Large intestine (tissue), 3 donors: Measurements from ENCODE around the gene GRIP1. TPM values are rescaled to one million over a fixed set of nuclear protein-coding genes. Genes with fewer than 3 reads are reported as not detected.

Experiments
- DNase-seq, 2 donors: peaks; one replicate each; pipeline versions ENCODE4 v3.0.0 to v3.0.0-alpha.2; 2013
- H3K27ac ChIP-seq: one replicate; pipeline ENCODE4 v1.5.1; 2013; ENCODE audit warnings: low read length
- H3K27me3 ChIP-seq: 2 replicates; pipeline ENCODE4 v1.6.1; 2013; ENCODE audit warnings: low read length; ENCODE audit not compliant: control insufficient read depth, insufficient read depth
- H3K36me3 ChIP-seq: 2 replicates; pipeline ENCODE4 v1.6.1; 2013; ENCODE audit warnings: low read length; ENCODE audit not compliant: control insufficient read depth, insufficient read depth
- H3K4me1 ChIP-seq: one replicate; pipeline ENCODE4 v1.6.1; 2013; ENCODE audit warnings: low read length; ENCODE audit not compliant: control insufficient read depth, insufficient read depth
- H3K4me3 ChIP-seq: one replicate; pipeline ENCODE4 v1.5.1; 2013; ENCODE audit warnings: low read length
- H3K9me3 ChIP-seq: one replicate; pipeline ENCODE4 v1.6.1; 2013; ENCODE audit warnings: mild to moderate bottlenecking, low read depth, low read length, moderate library complexity; ENCODE audit not compliant: control insufficient read depth
- WGBS: methylation state at CpG from one replicate; pipeline ENCODE4 v1.1.5; 2013; ENCODE audit warnings: low lambda C conversion rate; ENCODE audit not compliant: insufficient coverage; 5-methylcytosine and 5-hydroxymethylcytosine counted together
- polyA plus RNA-seq: library from polyadenylated mRNA; unstranded; fragments of 120-200 nt; gene quantifications from one replicate; pipeline ENCODE4 v1.2.1, GENCODE V29; 2013

Gene GRIP1
- polyA plus RNA-seq, 1 donor: 6.7 TPM

DNA sequence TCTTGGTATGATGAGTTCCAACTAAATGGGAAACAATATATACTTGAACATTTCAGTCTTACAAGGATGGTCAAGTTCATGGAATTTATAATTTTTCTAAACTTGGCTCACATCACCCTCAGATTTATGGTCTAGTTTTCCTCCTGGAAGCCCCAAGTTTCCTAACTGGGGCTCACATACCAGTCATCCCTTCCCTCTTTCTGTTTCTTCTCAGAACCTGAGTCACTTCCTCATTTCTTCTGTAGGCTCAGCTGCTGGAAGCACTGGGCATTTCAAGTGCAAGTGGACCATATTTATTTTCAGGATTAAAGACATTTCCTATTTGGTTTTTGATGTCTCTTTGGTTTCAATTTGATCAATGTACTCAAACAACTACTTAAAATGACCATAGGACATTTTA lies 55.4 kb downstream of the GRIP1 start:
- Histone ChIP-seq H3K4me3 (no peak overlapping the region), H3K9me3 (no peaks in the 10 kb centered on the region), H3K27me3 (no peaks in the 10 kb centered on the region), H3K4me1 (no peaks in the 10 kb centered on the region), H3K36me3 (no peaks in the 10 kb centered on the region), H3K27ac (no peak overlapping the region)
- no peak for DNase-seq

DNA sequence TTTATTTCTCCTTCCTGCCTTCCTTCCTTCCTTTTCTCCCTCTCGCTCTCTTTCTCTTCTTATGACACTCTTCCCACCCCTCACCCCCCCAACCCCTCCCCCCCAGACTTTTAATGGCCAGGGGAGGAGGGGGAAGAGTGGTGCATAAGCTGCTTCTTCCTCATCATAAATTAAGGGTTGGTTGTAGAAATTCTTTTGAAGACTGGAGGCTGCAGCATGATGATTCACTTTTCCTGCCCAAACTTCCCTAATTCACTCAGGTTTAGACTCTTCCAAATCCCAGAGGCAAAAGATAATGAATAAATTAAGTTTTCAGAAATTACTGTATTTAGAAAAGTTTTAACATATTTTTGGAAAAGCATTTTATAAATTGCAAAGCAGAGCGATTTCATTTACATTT lies 58.2 kb downstream of the GRIP1 start:
- H3K4me1 ChIP-seq: no peaks in the 10 kb centered on the region
- no CpG with 5 or more reads among the region's 2 CpGs for WGBS
- no peak for DNase-seq

DNA sequence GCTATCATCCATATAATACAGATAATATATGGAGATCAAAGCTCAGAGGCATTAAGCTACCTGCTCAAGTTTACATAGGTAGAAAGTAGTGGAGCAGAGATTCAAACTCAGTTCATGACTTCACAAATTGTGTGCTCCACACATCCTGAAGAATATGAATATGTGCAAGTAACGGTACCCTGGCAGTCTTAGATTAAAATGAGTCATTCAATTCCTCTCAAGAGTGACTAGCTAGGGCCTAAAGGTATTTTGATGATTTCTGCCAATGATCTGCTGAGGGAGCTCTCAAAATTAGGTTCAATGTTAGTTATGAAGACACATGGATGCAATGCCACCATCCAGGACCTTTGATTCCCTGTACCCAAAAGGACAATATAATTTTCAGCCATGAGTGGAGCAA lies 58.9 kb downstream of the GRIP1 start:
- Histone ChIP-seq H3K36me3 (no peaks in the 10 kb centered on the region), H3K27me3 (no peaks in the 10 kb centered on the region), H3K4me1 (no peaks in the 10 kb centered on the region), H3K4me3 (no peak overlapping the region), H3K27ac (no peak overlapping the region), H3K9me3 (no peaks in the 10 kb centered on the region)
- no peak for DNase-seq
- WGBS: no CpG with 5 or more reads among the region's 1 CpG

More for the DNA sequence above, 58.2 kb downstream of the GRIP1 start:
- H3K4me3 ChIP-seq: no peak overlapping the region
- no peaks in the 10 kb centered on the region for H3K36me3 ChIP-seq
- H3K27me3 ChIP-seq: no peaks in the 10 kb centered on the region
- H3K9me3 ChIP-seq: no peaks in the 10 kb centered on the region
- H3K27ac ChIP-seq: no peak overlapping the region

DNA sequence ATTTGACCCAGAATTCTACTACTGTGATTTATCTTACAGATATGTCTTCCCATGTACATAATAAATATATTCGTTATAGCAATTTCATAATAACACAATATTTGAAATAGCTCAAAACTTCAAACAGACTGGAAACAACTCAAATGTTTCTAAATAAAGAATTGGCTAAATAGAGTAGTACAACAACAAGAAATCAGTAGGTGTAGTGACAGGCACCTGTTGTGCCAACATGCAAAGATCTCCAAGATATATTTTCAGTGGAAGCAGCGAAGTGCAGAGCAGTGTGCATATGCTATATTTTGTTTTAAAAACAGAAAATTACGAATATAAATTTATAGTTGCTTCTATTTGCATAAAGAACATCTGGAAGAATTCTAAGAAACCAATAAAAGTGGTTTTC lies 60.9 kb downstream of the GRIP1 start:
- Histone ChIP-seq H3K4me1 (no peaks in the 10 kb centered on the region), H3K9me3 (no peaks in the 10 kb centered on the region), H3K27ac (no peak overlapping the region), H3K36me3 (no peaks in the 10 kb centered on the region), H3K27me3 (no peaks in the 10 kb centered on the region), H3K4me3 (no peak overlapping the region)
- WGBS: 85% methylated on average over 3 of the region's 3 CpGs
- DNase-seq: no peak

DNA sequence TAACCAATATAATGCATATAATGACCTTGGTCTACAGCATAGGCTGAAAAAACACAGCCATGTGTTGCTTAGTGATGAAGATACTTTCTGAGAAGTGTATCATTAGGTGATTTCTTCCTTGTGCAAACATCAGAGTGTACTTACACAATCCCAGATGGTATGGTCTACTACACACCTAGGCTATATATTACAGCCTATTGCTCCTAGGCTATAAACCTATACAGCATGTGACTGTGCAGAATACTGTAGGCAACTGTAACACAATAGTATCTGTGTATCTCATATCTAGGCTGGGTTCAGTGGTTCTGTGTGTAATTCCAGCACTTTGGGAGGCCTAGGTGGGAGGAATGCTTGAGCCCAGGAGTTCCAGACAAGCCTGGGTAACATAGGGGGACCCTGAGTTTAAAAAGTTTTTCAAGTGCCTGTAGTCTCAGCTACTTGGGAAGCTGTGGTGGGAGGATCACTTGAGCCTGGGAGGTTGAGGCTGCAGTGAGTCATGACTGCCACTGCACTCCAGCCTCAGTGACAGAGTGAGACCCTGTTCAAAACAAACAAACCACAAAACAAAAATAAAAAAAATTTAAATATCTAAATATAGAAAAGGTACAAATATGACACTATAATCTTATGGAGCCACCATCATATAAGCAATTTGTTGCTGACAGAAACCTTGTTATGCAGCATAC lies 66.6 kb downstream of the GRIP1 start:
- DNase-seq: peak; percentile 46 to 75
- Histone ChIP-seq H3K27ac (peak overlapping the region; percentile 8), H3K27me3 (no peaks in the 10 kb centered on the region), H3K4me3 (no peak overlapping the region), H3K9me3 (no peaks in the 10 kb centered on the region), H3K4me1 (no peaks in the 10 kb centered on the region), H3K36me3 (no peaks in the 10 kb centered on the region)

DNA sequence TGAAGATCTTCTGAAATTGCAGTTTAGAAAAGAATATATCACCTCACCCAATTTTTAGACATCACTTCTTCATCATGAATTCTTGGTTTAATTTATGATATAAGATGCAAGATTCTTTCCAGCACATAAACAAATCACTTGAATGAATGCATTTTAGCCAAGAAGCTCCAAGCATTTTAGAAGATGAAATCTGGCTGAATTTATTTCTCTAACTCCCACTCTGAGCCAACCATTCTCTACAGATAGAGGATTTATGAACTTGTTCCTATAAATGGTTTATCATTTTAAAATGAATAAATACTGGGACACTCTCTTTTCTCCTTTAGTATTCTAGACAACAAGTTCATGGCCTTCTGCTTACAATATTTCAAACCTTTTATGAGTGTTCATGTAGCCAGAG lies 71.7 kb downstream of the GRIP1 start:
- H3K4me1 ChIP-seq: no peaks in the 10 kb centered on the region
- no peaks in the 10 kb centered on the region for H3K9me3 ChIP-seq

DNA sequence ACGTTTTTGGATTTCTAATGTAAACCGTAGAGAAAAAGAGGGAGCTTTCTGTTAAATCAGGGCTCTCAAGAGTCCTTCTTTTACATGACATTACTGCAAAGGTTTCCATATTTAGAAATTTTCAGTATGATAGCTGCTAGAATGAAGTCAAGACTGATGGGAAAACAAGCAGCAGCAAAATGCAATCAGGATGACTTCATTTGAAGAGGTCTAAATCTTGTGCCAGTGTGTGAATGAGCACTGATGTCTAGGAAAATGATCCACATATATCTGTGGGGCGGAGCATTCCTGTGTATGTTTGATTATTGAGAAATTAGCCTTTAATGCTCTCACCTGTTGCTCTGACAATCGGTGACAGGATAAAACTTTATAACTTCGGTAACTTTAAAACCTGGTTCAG lies 73.6 kb downstream of the GRIP1 start:
- H3K4me3 ChIP-seq: no peak overlapping the region
- H3K36me3 ChIP-seq: no peaks in the 10 kb centered on the region
- H3K9me3 ChIP-seq: no peaks in the 10 kb centered on the region
- no peak for DNase-seq
- H3K4me1 ChIP-seq: no peaks in the 10 kb centered on the region
- H3K27ac ChIP-seq: no peak overlapping the region
- no peaks in the 10 kb centered on the region for H3K27me3 ChIP-seq
- 50% methylated on average over 2 of the region's 5 CpGs for WGBS

More for the DNA sequence above, 71.7 kb downstream of the GRIP1 start:
- DNase-seq: no peak
- no peaks in the 10 kb centered on the region for H3K27me3 ChIP-seq
- no peak overlapping the region for H3K4me3 ChIP-seq
- no peaks in the 10 kb centered on the region for H3K36me3 ChIP-seq
- H3K27ac ChIP-seq: no peak overlapping the region

DNA sequence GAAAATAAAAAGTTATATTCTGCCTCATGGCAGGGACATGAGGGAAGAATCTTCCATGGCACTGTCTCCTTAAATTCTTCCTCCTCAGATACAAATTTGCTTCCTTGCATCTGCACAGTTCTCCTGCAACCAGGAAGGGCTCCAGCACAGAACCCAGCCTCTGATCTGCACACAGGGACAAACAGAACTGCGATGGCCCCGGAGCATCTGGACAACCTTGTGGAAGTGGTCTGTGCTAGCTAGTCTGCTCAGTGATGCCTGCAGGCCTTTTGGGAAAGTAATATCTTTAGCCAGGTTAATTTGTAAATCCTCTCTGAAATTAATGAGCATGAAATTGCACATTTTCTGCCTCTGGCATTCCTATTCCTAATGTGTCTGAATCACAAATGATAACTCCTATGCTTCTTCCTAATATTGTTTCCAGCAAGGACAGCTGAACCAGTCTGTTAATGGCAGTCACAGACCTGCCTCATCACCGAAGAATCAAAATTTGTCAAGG lies 74.8 kb downstream of the GRIP1 start:
- Histone ChIP-seq H3K9me3 (no peaks in the 10 kb centered on the region), H3K4me1 (no peaks in the 10 kb centered on the region), H3K27ac (no peak overlapping the region), H3K4me3 (no peak overlapping the region), H3K36me3 (no peaks in the 10 kb centered on the region), H3K27me3 (no peaks in the 10 kb centered on the region)
- WGBS: no CpG with 5 or more reads among the region's 3 CpGs
- DNase-seq: no peak

DNA sequence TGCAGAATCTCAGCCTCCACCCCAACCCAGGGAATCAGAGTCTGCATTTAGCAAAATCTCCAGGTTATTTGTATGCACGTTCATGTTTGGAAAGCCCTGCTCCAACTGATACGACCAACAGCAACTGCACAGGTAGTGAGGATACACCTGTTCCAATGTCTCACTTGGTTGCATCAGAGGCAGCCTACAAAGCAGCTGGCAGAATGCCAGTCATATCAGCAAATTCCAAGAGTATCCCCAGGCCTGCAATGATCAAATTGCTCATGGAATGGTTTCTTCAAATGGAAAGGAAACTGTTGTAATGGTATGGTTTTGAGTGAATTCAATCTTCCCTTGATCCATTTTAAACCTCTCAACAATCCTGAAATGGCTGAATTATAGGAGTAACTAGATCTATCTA lies 75.4 kb downstream of the GRIP1 start:
- no peaks in the 10 kb centered on the region for H3K9me3 ChIP-seq
- no peak overlapping the region for H3K4me3 ChIP-seq
- H3K4me1 ChIP-seq: no peaks in the 10 kb centered on the region
- peak; percentile 62 to 73 for DNase-seq
- no peak overlapping the region for H3K27ac ChIP-seq
- no peaks in the 10 kb centered on the region for H3K27me3 ChIP-seq
- WGBS: no CpG with 5 or more reads among the region's 2 CpGs
- H3K36me3 ChIP-seq: no peaks in the 10 kb centered on the region

DNA sequence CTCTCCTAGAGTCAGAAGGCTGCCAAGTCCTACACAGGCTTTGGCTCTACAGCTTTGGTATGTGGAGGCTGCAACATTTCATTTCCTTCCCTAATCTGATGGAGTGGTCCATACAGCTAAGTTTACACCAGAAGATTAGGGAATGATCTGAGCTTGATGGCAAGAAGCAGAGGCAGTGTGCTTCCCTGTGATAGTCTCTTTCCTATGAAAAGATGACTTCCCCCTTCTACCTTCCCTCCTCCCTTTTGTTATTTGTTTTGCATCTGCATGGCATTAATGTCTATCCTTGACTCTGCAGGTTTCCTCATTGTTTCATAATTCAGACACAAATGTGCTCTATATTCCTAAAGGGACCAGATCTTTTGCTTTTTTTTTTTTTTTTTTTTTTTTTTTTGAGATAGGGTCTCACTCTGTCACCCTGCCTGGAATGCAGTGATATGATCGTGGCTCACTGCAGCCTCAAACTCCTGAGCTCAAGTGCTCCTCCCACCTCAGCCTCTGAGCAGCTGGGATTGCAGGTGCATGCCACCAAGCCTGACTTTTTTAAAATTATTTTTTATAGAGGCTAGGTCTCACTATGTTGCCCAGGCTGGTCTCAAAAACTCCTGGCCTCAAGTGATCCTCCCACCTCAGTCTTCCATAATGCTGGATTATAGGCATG lies 76.3 kb downstream of the GRIP1 start:
- no CpG with 5 or more reads among the region's 1 CpG for WGBS
- no peak for DNase-seq
- Histone ChIP-seq H3K4me3 (no peak overlapping the region), H3K27ac (no peak overlapping the region), H3K27me3 (no peaks in the 10 kb centered on the region), H3K4me1 (no peaks in the 10 kb centered on the region), H3K36me3 (no peaks in the 10 kb centered on the region), H3K9me3 (no peaks in the 10 kb centered on the region)

DNA sequence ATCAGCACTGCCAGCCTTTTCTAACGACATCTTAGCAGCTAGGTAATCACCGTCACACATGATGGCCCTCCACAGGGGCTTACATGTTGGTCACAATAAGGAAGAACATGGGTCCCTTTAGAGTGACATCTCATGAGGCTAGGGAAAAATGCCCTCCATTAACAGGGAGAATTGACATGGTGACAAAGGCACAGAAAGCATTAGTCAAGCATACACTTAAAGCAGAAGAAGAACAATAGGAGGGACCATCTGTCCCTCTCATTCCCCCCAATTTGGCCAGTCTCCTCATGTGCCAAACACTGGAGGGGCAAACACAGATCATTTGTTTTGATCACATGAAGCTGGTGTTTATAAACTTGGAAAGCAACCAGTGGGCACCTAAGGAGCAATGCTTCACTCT lies 78.0 kb downstream of the GRIP1 start:
- Histone ChIP-seq H3K27me3 (no peaks in the 10 kb centered on the region), H3K4me1 (no peaks in the 10 kb centered on the region), H3K27ac (no peak overlapping the region), H3K4me3 (no peak overlapping the region), H3K36me3 (no peaks in the 10 kb centered on the region), H3K9me3 (no peaks in the 10 kb centered on the region)
- no peak for DNase-seq
- no CpG with 5 or more reads among the region's 2 CpGs for WGBS
